AG04449 (cell line): ENCODE data around the gene BCAS2.

Experiments used
- CTCF ChIA-PET: fragments of 350-600 bp; formaldehyde crosslinking; extraction: SDS; loops from one replicate; lab custom pipeline; 2021; ENCODE audit warnings: antibody characterized with exemption; lab: Yijun Ruan, JAX
- POLR2A ChIA-PET: fragments of 400-600, 350-600 bp; formaldehyde crosslinking; extraction: SDS; loops from one replicate; lab custom pipeline; 2020; ENCODE audit warnings: antibody characterized with exemption, inconsistent platforms; lab: Yijun Ruan, JAX
- DNase-seq: peaks from one replicate; pipeline ENCODE4 v3.0.0-alpha.2; 2010; ENCODE audit warnings: low read depth, low spot score
- H3K4me3 ChIP-seq: 2 replicates; pipeline ENCODE4 v1.5.1; 2011; ENCODE audit warnings: low read depth, mild to moderate bottlenecking, control low read depth, low read length
- TF ChIP-seq, protein P1 (sequence below): IDR thresholded peaks from one replicate; pipeline ENCODE4 v1.5.1; 2011; ENCODE audit warnings: mild to moderate bottlenecking, moderate library complexity, low read length, control low read depth, inconsistent platforms; ENCODE audit not compliant: insufficient read depth; ENCODE audit errors: missing control alignments

Gene BCAS2

DNA sequence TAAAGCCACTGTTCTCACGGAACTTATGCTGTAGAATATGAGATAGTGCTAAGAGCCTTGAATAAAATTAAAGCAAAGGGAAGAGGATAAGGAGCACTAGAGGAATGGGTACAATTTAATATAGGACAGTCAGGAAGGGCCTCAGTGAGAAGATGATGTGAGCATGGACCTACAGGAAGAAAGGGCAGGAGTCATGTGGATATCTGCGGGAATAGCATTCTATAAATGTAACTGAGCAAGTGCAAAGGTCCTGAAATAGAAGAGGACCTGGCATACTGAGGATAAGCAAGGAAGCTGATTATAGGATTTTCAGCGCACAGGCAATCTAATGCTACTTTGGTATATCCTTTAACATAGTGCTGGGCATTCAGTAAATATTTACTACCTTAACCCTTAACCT lies 12.6 kb upstream of the BCAS2 start:
- ChIA-PET CTCF (no interaction called here), POLR2A (no interaction called here)
- no peak overlapping the region for H3K4me3 ChIP-seq
- TF ChIP-seq, protein P1, sequence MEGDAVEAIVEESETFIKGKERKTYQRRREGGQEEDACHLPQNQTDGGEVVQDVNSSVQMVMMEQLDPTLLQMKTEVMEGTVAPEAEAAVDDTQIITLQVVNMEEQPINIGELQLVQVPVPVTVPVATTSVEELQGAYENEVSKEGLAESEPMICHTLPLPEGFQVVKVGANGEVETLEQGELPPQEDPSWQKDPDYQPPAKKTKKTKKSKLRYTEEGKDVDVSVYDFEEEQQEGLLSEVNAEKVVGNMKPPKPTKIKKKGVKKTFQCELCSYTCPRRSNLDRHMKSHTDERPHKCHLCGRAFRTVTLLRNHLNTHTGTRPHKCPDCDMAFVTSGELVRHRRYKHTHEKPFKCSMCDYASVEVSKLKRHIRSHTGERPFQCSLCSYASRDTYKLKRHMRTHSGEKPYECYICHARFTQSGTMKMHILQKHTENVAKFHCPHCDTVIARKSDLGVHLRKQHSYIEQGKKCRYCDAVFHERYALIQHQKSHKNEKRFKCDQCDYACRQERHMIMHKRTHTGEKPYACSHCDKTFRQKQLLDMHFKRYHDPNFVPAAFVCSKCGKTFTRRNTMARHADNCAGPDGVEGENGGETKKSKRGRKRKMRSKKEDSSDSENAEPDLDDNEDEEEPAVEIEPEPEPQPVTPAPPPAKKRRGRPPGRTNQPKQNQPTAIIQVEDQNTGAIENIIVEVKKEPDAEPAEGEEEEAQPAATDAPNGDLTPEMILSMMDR, result no peak
- DNase-seq, result no peak

DNA sequence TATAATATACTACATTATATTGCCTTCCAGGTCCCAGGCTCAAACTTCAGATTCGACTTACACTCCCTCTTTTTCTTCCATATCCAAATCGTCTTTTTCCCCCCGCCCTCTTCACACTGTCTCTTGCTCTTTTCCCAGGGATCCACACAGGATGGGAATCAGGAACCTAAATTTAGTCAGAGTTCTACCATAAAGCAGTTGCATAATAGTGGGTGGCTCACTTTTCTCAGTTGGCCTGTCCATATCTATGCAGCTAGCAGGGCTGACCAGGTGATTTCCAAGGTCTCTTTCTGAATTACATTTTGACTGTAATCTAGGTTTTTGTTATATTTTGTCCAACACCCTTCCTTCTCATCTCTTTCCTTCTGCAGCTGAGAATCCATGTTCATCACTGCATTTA lies 7.7 kb upstream of the BCAS2 start:
- no peak overlapping the region for H3K4me3 ChIP-seq
- TF ChIP-seq, protein P1, result no peak
- ChIA-PET POLR2A (no interaction called here), CTCF (interaction anchor here (1.0 kb wide), 1 partner anchor 242 kb away, joined by 3 read pairs; no protein-coding TSS in a partner anchor)
- DNase-seq, result no peak

DNA sequence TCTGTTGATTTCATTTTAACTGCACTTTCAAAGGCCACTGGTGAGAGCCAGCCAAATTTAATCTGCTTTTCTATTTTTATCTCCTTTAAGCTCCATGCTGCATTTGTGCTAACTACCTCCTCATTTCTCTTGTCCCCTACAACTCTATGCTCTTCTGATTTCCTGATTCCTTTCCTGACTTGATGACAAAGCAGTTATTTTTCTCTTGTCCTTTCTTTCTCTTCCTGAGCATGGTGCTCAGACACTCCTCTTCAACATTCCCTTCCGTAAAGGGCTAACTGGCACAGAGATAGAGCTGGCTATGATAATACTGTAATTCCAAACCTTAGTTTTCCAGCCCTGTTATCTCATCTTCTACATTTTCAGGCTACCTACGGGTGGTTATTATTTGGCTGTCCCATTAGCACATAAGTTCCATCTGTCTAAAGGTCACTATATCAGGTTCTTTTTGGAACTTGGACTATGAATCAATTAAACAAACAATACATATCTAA lies 6.8 kb upstream of the BCAS2 start:
- POLR2A ChIA-PET, result no interaction called here

DNA sequence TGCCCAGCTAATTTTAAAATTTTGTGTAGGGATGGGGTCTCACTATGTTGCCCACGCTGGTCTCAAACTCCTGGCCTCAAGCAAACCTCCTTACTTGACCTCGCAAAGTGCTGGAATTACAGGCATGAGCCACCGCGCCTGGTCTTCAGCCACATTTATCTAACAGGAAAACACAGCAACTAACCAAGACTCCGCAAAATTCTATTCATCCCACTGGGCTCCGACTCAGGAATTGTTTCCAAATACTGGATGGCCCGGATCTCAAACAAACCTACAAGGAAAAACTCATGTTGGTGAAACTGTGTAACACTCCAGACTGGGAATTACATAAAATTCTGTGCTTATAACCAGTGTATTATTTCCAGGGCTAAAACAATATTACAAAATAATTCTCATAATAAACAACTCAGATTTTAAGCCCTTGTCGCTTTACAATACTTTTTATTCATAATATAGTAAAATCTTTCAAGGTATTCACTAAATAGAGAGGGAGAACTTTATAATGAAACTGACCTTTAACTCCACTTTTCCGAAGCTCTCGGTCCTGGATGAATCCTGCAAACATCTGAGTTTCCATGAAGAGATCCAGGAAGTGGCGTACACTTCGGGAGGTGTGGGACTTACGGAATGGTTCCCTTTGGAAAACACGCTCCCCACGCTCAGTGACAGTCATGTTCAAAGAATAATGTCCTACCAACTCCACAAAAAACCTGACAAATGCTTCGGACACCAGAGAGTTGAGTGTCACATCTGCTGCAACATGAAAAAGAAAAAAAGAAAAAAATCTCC lies 6.0 kb upstream of the BCAS2 start:
- POLR2A ChIA-PET, result no interaction called here
- no peak overlapping the region for H3K4me3 ChIP-seq
- no peak for DNase-seq

More for the DNA sequence above, 6.8 kb upstream of the BCAS2 start:
- TF ChIP-seq, protein P1, result no peak
- DNase-seq, result no peak
- CTCF ChIA-PET, result interaction anchor here (1.0 kb wide), 1 partner anchor 241 kb away, joined by 3 read pairs; no protein-coding TSS in a partner anchor
- no peak overlapping the region for H3K4me3 ChIP-seq

DNA sequence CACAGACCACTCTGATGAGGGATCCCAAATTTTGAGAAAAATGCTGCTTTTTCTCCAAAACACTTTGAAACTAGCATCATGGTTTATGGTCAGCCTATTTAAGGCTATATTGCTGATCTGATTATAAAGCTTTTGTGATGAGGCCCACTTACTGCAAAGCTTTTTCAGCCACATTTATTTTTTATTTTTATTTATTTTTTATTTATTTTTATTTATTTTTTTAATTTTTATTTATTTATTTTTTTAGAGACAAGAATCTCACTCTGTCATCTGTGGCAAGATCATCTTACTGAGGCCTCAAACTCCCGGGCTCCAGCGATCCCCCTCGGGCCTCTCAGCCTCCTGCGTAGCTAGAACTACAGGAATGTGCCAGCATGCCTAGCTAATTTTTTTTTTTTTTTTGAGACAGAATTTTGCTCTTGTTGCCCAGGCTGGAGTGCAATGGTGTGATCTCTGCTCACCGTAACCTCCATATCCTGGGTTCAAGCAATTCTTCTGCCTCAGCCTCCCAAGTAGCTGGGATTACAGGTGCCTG lies 5.2 kb upstream of the BCAS2 start:
- CTCF ChIA-PET, result no interaction called here
- no peak for DNase-seq
- H3K4me3 ChIP-seq, result no peak overlapping the region
- POLR2A ChIA-PET, result no interaction called here
- TF ChIP-seq, protein P1, result no peak

More for the DNA sequence above, 6.0 kb upstream of the BCAS2 start:
- CTCF ChIA-PET, result no interaction called here
- TF ChIP-seq, protein P1, result no peak

DNA sequence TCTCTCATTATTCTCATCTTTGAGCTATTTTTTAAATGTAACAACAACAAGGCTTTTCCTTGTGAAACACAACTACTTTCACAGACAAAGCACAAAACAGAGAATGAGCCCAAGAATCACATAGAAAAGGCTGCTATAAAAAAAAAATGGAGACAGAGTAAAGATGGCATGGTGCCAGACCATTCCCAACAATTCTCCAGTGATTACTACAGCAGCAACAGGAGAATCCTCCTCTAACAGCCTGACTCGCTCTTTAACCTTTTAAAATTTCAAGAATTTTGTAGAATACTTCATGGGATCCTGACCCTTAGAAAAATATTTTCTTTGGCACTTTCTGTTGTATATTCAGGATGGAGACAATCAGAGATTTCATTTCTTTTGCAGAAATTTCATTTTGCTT lies 3.8 kb upstream of the BCAS2 start:
- CTCF ChIA-PET, result no interaction called here
- DNase-seq, result peak; percentile 7
- POLR2A ChIA-PET, result no interaction called here

More for the DNA sequence above, 3.8 kb upstream of the BCAS2 start:
- TF ChIP-seq, protein P1, result no peak
- H3K4me3 ChIP-seq, result no peak overlapping the region
